HEK293 (cell line): ENCODE measurements around the gene GEMIN7.

Experiments used
- BCL11A ChIP-seq: fragments of 450-650 bp; formaldehyde crosslinking; IDR thresholded peaks from 2 replicates; pipeline ENCODE4 v1.5.1; 2016; ENCODE audit warnings: low read depth, missing biosample characterization, missing genetic modification characterization
- GLI4 ChIP-seq: fragments of 450-650 bp; formaldehyde crosslinking; IDR thresholded peaks from 2 replicates; pipeline ENCODE4 v1.5.1; 2016; ENCODE audit warnings: missing biosample characterization, missing genetic modification characterization
- GLIS2 ChIP-seq: fragments of 450-650 bp; formaldehyde crosslinking; IDR thresholded peaks from 2 replicates; pipeline ENCODE4 v1.5.1; 2016; ENCODE audit warnings: missing biosample characterization, missing genetic modification characterization
- KLF7 ChIP-seq: fragments of 450-650 bp; formaldehyde crosslinking; IDR thresholded peaks from 2 replicates; pipeline ENCODE4 v1.5.1; 2016; ENCODE audit warnings: missing biosample characterization, missing genetic modification characterization, borderline replicate concordance
- OSR2 ChIP-seq: fragments of 450-650 bp; formaldehyde crosslinking; IDR thresholded peaks from 2 replicates; pipeline ENCODE4 v1.5.1; 2016; ENCODE audit warnings: missing biosample characterization, missing genetic modification characterization
- REST ChIP-seq: fragments of 450-650 bp; formaldehyde crosslinking; IDR thresholded peaks from 2 replicates; pipeline ENCODE4 v1.5.1; 2016; ENCODE audit warnings: missing biosample characterization, missing genetic modification characterization
- SETDB1 ChIP-seq: IDR thresholded peaks from one replicate; pipeline ENCODE4 v1.6.1; 2017; ENCODE audit warnings: mild to moderate bottlenecking, low read length, moderate library complexity, mixed read lengths; ENCODE audit not compliant: insufficient read length
- WT1 ChIP-seq: fragments of 450-650 bp; formaldehyde crosslinking; IDR thresholded peaks from 2 replicates; pipeline ENCODE4 v1.5.1; 2016; ENCODE audit warnings: missing biosample characterization, missing genetic modification characterization
- ZBTB20 ChIP-seq: fragments of 450-650 bp; formaldehyde crosslinking; IDR thresholded peaks from 2 replicates; pipeline ENCODE4 v1.5.1; 2016; ENCODE audit warnings: missing biosample characterization, missing genetic modification characterization
- ZBTB21 ChIP-seq: fragments of 450-650 bp; formaldehyde crosslinking; IDR thresholded peaks from 2 replicates; pipeline ENCODE4 v1.5.1; 2017; ENCODE audit warnings: missing biosample characterization, missing genetic modification characterization
- ZBTB8A ChIP-seq: fragments of 450-650 bp; formaldehyde crosslinking; IDR thresholded peaks from 2 replicates; pipeline ENCODE4 v1.5.1; 2016; ENCODE audit warnings: missing biosample characterization, missing genetic modification characterization
- ZNF133 ChIP-seq: fragments of 450-650 bp; formaldehyde crosslinking; IDR thresholded peaks from 2 replicates; pipeline ENCODE4 v1.5.1; 2016; ENCODE audit warnings: missing biosample characterization, missing genetic modification characterization
- ZNF155 ChIP-seq: fragments of 450-650 bp; formaldehyde crosslinking; IDR thresholded peaks from 2 replicates; pipeline ENCODE4 v1.5.1; 2016; ENCODE audit warnings: missing biosample characterization, missing genetic modification characterization
- ZNF174 ChIP-seq: fragments of 450-650 bp; formaldehyde crosslinking; IDR thresholded peaks from 2 replicates; pipeline ENCODE4 v1.5.0; 2017; ENCODE audit warnings: missing biosample characterization, mild to moderate bottlenecking, missing genetic modification characterization
- ZNF184 ChIP-seq: fragments of 450-650 bp; IDR thresholded peaks from 2 replicates; pipeline ENCODE4 v1.5.1; 2018; ENCODE audit warnings: missing biosample characterization, mild to moderate bottlenecking, missing genetic modification characterization
- ZNF239 ChIP-seq: fragments of 450-650 bp; formaldehyde crosslinking; IDR thresholded peaks from 2 replicates; pipeline ENCODE4 v1.5.1; 2016; ENCODE audit warnings: missing biosample characterization, missing genetic modification characterization
- ZNF24 ChIP-seq: fragments of 450-650 bp; formaldehyde crosslinking; IDR thresholded peaks from 2 replicates; pipeline ENCODE4 v1.5.1; 2016; ENCODE audit warnings: missing biosample characterization, missing genetic modification characterization
- ZNF362 ChIP-seq: fragments of 450-650 bp; formaldehyde crosslinking; IDR thresholded peaks from 2 replicates; pipeline ENCODE4 v1.5.1; 2016; ENCODE audit warnings: missing biosample characterization, missing genetic modification characterization
- ZNF433 ChIP-seq: fragments of 450-650 bp; formaldehyde crosslinking; IDR thresholded peaks from 2 replicates; pipeline ENCODE4 v1.5.1; 2016; ENCODE audit warnings: missing biosample characterization, missing genetic modification characterization, low read depth
- ZNF513 ChIP-seq: fragments of 450-650 bp; IDR thresholded peaks from 2 replicates; pipeline ENCODE4 v1.5.1; 2018; ENCODE audit warnings: missing biosample characterization, missing genetic modification characterization
- ZNF560 ChIP-seq: fragments of 450-650 bp; formaldehyde crosslinking; IDR thresholded peaks from 2 replicates; pipeline ENCODE4 v1.5.1; 2017; ENCODE audit warnings: missing biosample characterization, missing genetic modification characterization, borderline replicate concordance
- ZNF571 ChIP-seq: fragments of 450-650 bp; formaldehyde crosslinking; IDR thresholded peaks from 2 replicates; pipeline ENCODE4 v1.5.0; 2017; ENCODE audit warnings: missing biosample characterization, missing genetic modification characterization
- ZNF629 ChIP-seq: fragments of 450-650 bp; formaldehyde crosslinking; IDR thresholded peaks from 2 replicates; pipeline ENCODE4 v1.5.1; 2017; ENCODE audit warnings: missing biosample characterization, missing genetic modification characterization
- ZNF747 ChIP-seq: fragments of 450-650 bp; formaldehyde crosslinking; IDR thresholded peaks from 2 replicates; pipeline ENCODE4 v1.5.1; 2016; ENCODE audit warnings: missing biosample characterization, missing genetic modification characterization
- ZNF768 ChIP-seq: fragments of 450-650 bp; formaldehyde crosslinking; IDR thresholded peaks from 2 replicates; pipeline ENCODE4 v1.5.1; 2018; ENCODE audit warnings: missing biosample characterization, mild to moderate bottlenecking, missing genetic modification characterization
- ZNF785 ChIP-seq: fragments of 450-650 bp; formaldehyde crosslinking; IDR thresholded peaks from 2 replicates; pipeline ENCODE4 v1.5.1; 2016; ENCODE audit warnings: missing biosample characterization, missing genetic modification characterization
- ZSCAN18 ChIP-seq: fragments of 450-650 bp; formaldehyde crosslinking; IDR thresholded peaks from 2 replicates; pipeline ENCODE4 v1.5.1; 2016; ENCODE audit warnings: missing biosample characterization, missing genetic modification characterization
- ZSCAN30 ChIP-seq: fragments of 450-650 bp; IDR thresholded peaks from 2 replicates; pipeline ENCODE4 v1.5.1; 2018; ENCODE audit warnings: missing biosample characterization, mild to moderate bottlenecking, missing genetic modification characterization, moderate library complexity
- TF ChIP-seq, protein P1 (sequence below): fragments of 450-650 bp; formaldehyde crosslinking; IDR thresholded peaks from 2 replicates; pipeline ENCODE4 v1.5.1; 2016; ENCODE audit warnings: missing biosample characterization, missing genetic modification characterization, borderline replicate concordance

The GEMIN7 gene

GRCh38 chr19:45092747-45093678 is 14.0 kb downstream of the GEMIN7 start, which contains the start of gene PPP1R37 (continued):
- TF ChIP-seq ZNF571 (tag by site-specific recombination): no peak
- peak; percentile 41; the same call in 1 of the 2 replicates for TF ChIP-seq GLI4 (tag by site-specific recombination)
- peak; percentile 75 for TF ChIP-seq ZSCAN30 (tag by site-specific recombination)
- TF ChIP-seq, protein P1, sequence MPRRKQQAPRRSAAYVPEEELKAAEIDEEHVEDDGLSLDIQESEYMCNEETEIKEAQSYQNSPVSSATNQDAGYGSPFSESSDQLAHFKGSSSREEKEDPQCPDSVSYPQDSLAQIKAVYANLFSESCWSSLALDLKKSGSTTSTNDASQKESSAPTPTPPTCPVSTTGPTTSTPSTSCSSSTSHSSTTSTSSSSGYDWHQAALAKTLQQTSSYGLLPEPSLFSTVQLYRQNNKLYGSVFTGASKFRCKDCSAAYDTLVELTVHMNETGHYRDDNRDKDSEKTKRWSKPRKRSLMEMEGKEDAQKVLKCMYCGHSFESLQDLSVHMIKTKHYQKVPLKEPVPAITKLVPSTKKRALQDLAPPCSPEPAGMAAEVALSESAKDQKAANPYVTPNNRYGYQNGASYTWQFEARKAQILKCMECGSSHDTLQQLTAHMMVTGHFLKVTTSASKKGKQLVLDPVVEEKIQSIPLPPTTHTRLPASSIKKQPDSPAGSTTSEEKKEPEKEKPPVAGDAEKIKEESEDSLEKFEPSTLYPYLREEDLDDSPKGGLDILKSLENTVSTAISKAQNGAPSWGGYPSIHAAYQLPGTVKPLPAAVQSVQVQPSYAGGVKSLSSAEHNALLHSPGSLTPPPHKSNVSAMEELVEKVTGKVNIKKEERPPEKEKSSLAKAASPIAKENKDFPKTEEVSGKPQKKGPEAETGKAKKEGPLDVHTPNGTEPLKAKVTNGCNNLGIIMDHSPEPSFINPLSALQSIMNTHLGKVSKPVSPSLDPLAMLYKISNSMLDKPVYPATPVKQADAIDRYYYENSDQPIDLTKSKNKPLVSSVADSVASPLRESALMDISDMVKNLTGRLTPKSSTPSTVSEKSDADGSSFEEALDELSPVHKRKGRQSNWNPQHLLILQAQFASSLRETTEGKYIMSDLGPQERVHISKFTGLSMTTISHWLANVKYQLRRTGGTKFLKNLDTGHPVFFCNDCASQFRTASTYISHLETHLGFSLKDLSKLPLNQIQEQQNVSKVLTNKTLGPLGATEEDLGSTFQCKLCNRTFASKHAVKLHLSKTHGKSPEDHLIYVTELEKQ (tag by site-specific recombination): peak; percentile 53; the same call in 1 of the 2 replicates
- 0 out of 2 replicates have a peak, but pooled peaks have one; percentile 14 for TF ChIP-seq REST (tag by site-specific recombination)
- TF ChIP-seq ZNF24 (tag by site-specific recombination): peak; percentile 72
- peak; percentile 9; the same call in 1 of the 2 replicates for TF ChIP-seq ZNF785 (tag by site-specific recombination)
- TF ChIP-seq ZNF747 (tag by site-specific recombination): no peak
- TF ChIP-seq WT1 (tag by site-specific recombination): no peak
- TF ChIP-seq OSR2 (tag by site-specific recombination): peak; percentile 34; the same call in 1 of the 2 replicates
- TF ChIP-seq ZBTB8A: peak; percentile 56
- no peak for TF ChIP-seq ZNF155
- peak; percentile 78 for TF ChIP-seq ZNF629 (tag by site-specific recombination)
- TF ChIP-seq ZNF768: no peak
- no peak for TF ChIP-seq ZNF433
- peak; percentile 6; the same call in 1 of the 2 replicates for TF ChIP-seq ZNF513 (tag by site-specific recombination)
- TF ChIP-seq KLF7 (tag by site-specific recombination): peak; percentile 92
- TF ChIP-seq ZBTB20: peak; percentile 99
- TF ChIP-seq ZNF362 (tag by site-specific recombination): no peak
- no peak for TF ChIP-seq ZNF184 (tag by site-specific recombination)
- TF ChIP-seq SETDB1: no peak
- peak; percentile 40; the same call in 1 of the 2 replicates for TF ChIP-seq ZBTB21 (tag by site-specific recombination)
- no peak for TF ChIP-seq ZNF239
- no peak for TF ChIP-seq ZNF133
- TF ChIP-seq BCL11A (tag by site-specific recombination): no peak
- no peak for TF ChIP-seq ZNF560 (tag by site-specific recombination)
- TF ChIP-seq ZSCAN18 (tag by site-specific recombination): peak; percentile 94
- no peak for TF ChIP-seq ZNF174 (tag by site-specific recombination)
- 0 out of 2 replicates have a peak, but pooled peaks have one; percentile 41 for TF ChIP-seq GLIS2 (tag by site-specific recombination)
